GM18867 (cell line): ENCODE measurements around the gene CLCN6.
"Not testable (repeated sequence)": the region's sequence is repeated elsewhere in the genome, so short reads cannot be mapped to it uniquely, and the experiment has no call there.

Experiments used
- ATAC-seq: cut with Tn5 transposase; IDR thresholded peaks from one replicate; pipeline ENCODE4 v1.9.1; 2021; ENCODE audit warnings: mild to moderate bottlenecking, moderate library complexity; ENCODE audit not compliant: unreplicated experiment

The CLCN6 gene

DNA sequence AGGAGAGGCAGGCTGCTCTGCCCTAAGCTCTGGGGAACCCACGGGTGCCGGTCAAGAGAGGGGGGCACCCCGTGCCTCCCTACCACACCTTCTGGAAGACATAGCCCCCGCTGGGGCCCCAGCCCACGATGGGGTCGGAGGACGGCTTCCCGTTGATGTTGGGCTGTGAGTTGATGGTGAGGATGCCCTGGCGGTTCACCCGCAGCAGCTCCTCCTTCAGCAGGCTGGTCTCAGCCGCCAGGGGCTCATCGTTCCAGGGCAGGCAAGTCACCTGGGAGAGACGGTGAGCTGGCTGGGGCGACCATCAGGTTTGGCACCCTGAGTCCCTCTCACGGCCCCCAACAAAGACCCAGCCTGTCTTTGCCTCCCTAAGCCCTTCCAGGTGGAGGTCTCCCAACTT lies 12.2 kb upstream of the CLCN6 start:
- no peak for ATAC-seq

DNA sequence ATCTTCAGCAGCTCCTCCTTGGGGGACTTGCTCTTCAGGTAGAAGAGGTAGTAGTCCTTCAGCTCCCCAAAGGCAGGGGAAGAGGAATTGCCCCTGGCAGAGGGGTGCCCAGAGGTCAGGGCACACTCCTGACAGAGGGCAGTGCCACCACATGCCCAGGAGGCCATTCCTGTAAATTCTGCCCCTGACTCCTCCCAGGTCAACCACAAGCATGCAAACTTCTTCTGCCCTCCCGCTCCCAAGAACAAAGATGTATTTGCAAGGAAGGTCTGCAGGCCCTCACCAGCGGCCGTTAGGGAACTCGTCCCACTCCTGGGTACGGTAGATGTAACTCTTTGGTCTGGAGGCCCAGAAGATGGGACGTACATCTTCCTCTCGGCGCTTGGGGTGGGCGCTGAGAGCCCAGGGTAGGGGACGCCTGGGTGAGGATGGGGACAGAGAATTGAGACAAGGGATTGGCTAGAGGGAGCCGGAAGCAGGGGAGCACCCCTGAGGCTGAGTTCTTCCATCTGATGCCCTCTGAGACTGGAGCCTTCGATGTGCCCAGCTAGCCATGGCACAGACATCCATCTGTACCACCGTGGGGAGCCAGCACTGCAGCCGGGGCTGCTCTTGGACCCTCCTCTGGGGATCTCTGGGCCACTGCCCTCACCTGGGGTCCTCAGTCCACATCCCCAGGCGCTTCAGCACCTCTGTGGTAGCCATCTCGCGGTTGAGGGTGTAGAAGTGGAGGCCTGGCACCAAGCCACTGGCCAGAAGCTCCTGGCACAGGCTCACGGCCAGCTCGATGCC lies 11.3 kb upstream of the CLCN6 start:
- ATAC-seq, result no peak

DNA sequence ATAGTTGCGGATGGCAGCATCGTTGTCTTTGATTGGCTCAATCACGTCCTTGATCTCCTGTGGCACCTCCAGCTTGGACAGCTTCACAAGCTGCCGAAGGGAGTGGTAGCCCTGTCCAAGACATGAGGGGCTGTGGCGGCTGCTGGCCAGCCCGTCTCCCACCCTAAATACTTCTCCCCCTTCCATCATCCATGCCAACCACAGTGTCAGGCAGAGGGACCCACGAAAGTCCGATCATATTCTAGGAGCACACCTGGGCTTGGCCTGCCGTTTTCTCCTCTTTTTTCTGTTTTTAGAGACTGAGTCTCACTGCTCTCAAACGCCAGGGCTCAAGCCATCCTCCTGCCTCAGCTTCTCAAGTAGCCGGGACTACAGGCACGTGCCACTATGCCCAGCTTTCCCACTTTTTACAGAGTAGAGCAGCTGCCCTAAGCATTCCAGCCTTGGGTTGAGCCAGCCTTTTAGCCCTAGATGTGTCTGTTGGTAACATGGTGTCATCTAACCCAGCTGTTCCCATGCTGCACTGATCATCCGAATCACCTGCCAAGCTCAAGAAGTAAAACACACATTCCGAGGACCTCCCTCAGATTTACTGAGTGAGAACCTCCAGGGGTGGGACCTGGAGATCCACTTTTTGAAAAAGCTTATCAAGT lies 10.6 kb upstream of the CLCN6 start:
- no peak for ATAC-seq

DNA sequence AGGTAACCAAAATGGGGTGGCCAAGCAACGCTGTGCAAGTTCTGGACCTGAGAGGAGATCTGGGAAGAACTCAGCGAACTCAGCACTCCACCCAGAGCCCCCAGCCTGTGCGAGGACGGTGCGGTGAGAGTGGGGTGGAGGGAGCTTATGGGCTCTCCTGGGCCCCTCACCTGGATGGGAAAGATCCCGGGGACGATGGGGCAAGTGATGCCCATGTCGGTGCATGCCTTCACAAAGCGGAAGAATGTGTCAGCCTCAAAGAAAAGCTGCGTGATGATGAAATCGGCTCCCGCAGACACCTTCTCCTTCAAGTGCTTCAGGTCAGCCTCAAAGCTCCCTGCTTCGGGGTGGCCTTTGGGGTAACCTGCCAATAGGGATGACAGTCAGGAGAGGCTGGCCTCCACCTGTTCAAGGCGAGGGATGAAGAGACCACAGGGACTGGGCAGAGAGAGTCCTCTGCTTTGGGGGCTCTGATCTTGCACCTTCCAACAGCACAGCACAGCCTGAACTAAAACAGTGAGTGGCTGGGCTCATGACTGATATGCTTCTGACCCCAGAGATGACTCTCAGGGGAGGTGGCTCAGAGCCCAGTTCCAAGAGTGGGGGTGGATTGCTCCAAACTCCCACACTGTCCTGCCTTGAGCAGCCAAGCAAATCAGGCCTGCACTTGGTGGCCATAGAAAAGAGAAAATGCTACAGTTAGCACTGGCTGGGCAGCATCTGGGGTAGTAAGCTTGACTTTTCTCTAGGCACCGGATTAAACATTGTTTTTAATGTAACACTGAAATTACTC lies 9.8 kb upstream of the CLCN6 start:
- ATAC-seq, result no peak

DNA sequence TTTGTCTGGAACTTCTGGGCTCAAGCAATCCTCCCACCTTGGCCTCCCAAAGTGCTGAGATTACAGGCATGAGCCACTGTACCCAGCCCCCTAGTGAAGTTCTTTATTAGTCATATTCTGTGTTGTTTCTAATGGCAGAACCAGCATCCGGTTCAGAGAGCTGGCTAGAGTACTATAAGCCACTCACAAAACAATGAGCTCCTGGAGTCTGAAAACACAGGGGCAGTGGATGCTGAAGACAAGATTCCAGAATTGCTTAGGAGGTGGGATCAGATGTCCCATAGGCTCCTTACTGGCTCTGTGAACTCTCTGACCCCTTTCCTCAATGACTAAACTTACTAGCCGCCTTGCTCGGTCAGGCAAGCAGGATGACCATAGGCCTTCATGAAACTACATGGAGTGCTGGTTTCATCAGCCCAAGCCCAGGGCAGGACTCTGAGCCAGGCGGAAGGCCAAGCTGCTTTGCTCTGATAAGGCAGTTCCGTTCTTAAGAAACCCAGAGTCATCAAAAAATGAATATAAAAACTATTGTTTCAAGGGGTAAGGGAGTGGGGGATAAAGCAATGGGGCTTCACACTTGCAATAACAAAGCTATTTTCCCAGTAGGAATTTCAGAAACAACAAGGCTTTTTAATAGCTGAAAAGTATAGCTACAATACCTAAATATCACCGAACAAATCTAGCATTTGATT lies 8.3 kb upstream of the CLCN6 start:
- ATAC-seq, result no peak

DNA sequence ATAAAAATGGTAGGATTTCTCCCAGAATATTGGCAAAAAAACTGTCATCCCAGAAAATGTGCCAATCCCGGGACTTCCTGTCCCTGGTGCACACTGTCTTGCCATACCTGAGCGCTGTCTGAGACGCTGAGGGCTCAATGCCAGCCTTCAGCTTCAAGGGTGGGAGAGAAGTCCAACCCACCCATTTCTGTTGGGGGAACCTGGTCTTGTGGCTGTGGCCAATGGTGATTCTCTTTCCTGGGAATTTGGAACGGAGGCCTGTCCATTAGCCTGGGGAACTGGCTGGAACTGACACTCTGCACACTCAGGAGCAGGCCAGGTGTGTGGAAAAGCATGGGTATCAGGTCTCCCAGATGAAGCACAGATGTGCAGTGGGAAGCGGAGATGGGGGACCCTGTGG lies 6.9 kb upstream of the CLCN6 start:
- no peak for ATAC-seq

DNA sequence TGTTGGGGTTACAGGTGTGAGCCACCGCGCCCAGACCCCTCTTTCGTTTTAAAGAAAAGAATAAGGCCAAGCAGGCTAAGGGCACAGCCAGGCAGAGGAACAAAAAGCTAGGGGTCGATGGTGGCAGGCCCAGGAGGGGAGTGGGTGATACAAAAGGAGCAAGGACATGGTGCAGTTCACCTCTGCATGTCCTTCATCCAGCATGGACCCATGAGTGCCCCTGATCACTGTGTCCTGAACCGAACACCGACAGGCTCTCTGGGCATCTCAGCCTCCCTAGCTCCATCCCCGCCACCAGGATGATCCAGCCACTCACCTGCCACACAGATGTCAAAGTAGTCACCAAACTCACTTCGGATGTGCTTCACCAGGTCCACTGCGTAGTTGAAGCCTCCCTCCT lies 6.1 kb upstream of the CLCN6 start:
- ATAC-seq, result no peak

DNA sequence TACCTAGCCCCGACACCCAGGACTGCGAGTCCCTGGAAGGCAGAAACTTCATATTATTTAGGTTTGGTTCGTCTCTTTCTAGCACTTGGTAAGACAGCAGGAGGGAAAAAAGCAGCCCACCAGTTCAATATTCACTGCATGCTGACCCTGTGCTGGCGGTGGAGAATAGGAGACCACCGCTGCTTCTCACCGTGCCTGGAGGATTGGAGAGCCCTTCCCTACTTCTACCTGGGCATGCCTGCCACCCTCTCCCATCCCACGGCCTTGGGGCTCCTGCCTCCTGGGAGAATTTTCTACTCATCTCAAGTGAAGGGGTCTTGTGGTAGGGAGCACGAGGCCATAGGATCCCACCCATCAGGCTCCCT lies 5.6 kb upstream of the CLCN6 start:
- ATAC-seq, result no peak

DNA sequence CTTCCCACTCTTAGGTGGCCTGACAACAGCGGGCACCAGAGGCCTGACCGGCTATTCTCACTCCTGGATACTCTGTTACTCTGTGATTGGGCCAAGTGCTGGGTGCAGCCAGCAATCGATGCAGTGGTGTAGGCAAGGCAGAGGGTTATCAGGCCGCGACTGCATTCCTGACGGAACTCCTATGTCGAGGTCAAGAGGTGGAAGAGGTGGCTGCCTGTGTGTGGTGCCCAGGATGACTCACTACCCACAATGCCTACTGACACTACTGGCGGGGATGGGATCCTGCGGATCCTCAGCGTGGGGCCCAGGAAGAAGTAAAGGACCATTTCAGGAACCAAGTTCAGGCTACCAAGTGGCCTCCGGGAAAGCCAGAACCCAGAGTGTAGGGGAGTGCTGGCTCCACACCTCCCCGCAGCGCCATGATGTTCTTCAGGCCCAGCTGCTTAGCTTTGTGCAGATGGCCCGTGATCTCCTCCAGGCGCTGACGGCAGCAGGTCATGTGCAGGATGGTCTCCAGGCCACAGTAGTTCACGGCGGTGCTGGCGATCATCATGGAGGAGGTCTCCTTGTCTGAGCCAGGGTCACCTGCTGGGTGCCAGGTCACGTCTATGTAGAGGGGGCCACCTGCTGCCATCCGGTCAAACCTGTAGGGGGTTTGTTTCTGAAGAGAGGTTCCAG lies 5.1 kb upstream of the CLCN6 start:
- ATAC-seq, result no peak

DNA sequence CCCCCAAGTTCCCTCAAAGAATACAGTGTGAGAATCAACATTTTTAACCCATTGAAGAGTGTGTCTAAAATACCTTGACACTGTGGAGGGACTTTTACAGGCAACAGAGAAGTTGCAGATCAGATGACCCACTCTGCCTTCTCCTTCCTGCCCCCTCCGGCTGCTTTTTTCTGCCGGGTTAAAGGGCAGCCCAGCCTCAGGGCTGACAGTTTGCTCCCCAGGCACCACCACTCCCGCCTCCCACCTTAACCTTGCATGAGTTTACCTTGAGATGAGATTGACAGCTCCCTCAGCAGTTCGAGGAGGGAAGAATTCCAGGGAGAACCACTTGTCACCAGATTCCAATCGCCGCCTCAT lies 3.4 kb upstream of the CLCN6 start:
- no peak for ATAC-seq

DNA sequence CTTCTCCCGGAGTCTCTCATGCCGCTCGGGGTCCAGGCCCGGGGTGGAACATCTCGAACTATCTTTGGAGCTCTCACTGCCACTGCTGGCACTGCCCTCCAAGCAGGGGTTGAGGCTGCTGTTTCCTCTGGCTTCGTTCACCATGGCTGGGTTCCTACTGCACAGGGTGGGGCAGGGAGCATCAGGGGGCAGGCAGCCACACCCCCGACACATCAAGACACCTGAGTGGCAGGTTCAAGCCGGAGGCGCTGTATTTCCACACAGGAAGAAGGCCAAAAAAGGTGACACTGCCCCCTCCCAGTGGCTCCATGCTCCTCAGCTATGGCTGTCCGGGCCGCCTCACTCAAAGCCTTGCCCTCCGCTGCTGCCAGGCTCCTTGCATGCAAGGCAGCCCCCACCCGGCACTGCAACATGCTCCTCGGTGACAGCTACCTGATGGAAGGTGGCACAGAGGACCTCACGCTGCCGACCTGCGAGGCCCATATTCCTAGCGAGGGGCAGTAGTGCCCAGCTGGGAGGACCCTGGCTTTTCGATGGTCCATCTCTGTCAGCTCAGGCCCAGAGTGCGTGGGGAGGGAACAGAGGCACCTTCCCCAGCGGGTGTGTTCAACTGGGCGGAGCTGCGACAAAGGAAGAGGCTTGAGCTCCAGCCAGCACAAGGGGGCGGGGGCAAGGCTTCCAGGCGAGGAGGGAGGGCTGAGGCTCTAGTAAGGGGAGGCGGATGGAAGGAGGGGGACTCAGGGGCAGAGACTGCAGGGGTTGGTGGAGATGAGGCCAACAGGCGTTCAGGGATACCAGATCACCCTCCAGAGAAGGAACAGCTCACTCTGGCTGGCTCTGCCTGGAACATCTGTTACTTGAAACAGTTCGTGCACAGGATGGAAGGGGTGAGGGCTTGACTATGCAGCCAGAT lies 2.8 kb upstream of the CLCN6 start:
- ATAC-seq, result peak; percentile 23

DNA sequence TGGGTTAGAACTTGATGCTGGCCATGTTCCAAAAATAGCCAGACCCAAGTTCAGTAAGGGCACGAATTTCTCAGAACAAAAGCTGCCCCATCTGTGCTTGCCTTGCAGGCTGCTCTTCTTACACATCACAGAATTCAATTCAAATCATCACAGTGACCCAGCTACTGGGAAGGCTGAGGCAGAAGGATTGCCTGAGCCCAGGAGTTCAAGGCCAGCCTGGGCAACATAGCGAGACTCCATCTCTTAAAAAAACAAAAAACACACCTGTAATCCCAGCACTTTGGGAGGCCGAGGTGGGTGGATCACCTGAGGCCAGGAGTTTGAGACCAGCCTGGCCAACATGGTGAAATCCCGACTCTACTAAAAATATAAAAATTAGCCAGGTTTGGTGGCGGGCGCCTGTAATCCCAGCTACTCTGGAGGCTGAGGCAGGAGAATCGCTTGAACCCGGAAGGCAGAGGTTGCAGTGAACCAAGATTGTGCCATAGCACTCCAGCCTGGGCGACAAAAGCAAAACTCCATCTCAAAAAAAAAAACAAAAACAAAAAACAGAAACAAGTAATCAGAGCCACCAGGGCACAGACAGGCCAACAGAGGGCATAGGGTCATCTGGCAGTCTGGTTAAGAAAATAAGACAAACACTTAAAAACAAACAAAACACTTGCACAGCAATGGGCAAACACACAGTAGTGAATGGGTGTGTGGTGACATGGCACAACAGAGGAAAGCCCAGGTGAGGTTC lies 1.9 kb upstream of the CLCN6 start:
- ATAC-seq, result not testable (repeated sequence)

DNA sequence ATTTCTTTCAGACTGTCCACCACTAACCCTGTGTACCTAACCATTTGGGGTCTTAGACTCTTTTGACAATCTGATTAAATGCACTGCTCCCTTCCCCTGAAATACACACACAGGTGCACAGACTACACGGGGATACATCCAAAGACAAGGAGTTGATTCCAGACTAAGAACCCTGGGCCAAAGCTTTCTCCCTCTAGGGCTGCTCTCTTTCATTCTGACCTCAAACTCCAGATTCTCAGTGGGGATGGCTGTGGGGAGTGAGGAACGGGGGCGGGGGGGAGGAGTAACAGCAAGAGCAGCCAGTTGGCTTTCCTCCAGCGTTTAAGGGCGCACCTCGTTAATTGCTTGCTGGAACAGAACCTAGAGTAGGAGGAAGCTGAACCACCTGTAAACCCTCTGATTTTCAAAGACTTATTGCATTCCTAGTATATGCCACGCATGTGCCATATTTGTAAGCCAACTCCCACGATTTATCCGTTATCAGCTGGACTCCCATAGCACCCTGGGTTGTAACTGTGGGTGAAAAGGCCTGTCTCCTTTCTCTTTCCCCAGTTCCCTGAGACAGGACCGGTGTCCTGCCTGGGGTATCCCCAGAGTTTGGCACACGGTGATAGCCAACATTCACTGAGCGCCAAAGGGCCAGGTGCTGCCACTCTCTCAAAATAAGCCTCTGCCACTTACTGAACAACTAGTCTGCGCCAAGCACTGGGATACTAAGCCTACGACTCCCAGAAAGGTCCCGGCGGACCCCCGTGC lies 1.1 kb upstream of the CLCN6 start:
- ATAC-seq, result no peak

DNA sequence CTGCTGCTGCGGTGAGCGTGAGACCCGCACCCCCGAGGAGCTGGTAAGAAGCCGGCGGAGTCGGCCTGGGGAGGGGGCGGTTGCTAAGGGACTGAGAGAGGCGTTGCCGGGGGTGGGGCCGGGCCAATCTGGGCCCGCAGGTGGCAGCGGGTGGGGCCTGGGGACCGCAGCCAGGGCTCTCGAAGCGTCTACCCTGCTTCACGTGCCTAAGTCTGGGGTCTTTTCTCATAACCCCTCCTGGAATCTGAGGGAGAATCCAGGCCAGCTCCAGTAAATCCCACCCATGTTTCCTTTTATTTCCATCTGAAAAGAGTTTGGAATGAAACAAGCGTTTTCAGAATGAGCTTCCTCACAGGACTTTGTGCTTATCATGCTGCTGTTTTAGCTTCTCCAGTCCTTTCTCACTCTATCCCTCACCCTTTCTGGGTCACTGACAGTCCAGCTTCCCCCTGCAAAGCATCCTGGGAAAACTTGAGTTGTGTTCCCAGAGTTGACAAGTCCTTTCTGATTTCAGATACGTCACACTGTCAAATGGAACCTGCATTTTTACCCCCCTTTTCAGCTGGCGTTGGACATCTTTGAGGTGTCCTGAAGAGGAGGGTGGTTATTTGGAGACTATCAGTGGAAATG lies 431 bp downstream of the CLCN6 start:
- ATAC-seq, result peak; percentile 41

DNA sequence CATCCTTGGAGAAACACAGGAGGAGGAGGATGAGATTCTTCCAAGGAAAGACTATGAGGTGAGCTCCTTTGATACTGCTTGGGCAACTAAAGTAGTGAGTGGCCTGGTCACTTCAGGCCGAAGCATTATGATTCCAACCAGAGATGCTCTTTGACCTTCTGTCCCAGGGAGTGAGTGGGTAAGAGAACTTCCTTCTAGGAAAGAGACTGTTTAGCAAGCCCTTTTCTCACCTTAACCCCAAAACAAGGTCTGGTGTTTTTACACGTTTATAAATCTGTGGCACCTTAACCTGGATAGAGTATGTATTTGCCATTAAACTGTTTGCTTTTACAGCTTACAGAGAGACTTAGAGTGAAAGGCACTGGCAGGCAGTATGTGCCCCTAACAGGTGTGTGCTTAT lies 1.1 kb downstream of the CLCN6 start:
- no peak for ATAC-seq

DNA sequence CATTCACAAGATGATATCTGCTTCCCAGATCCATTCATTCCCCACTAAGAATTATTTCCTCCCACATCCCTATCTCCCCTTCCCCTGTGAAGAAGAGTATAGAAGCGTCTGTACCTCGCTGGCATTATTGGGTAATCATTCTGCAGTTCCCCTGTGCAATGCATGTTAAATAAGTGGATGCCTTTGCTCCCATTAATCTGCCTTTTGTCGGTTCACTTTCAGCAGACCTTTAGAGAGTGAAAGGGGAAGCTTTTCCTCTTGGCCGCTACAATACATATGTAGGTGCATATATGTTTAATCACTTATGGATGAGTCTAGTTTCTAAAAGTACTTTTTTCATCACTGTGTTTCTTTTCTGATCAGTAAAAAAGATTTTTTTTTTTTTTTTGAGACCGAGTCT lies 7.0 kb downstream of the CLCN6 start:
- no peak for ATAC-seq

DNA sequence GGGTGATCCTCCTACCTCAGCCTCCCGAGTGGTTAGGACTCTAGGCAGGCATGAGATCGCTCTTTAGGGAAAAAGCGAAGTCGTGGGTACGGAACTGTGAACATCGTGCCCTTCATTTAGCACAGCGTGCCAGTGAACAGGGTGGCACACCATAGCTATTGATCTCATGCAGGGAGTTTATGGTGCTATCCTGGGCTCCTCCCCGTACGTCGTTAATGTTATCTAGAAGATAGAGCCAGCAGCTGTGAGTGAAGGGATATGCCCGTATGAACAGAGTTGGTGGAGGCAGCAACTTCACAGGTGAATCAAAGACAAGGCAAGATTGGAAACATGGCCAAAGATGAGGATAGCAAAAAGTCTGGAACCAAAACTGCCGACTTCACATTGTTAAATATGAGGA lies 11.2 kb downstream of the CLCN6 start:
- no peak for ATAC-seq

DNA sequence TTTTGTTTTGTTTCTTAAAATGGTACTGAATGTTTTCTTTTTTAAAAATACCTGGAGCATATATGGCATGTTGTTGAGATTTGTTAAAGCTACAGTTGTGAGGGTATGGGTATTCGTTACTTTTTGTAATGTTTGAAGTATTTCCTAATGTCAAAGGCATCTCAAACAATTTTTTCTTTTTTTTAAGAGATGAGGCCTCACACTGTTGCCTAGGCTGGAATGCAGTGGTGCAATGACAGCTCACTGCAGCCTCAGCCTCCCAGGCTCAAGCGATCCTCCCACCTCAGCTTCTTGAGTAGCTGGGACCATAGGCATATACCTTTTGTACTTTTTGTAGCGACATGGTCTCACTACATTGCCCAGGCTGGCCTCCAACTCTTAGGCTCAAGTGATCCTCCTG lies 16.1 kb downstream of the CLCN6 start:
- ATAC-seq, result no peak
